HL-60/S4 treated with phorbol 12-myristate 13-acetate at 8.2 ng/mL for 4 days and 3 days (cell line): ENCODE measurements around the gene NINL.
"Not testable (repeated sequence)": the region's sequence is repeated elsewhere in the genome, so short reads cannot be mapped to it uniquely, and the experiment has no call there.

Experiments used
- in situ Hi-C: fragments of 300-500 bp; cut with MboI; formaldehyde crosslinking; loops from 2 replicates; pipeline ENCODE4 v1.15.0; 2022; ENCODE audit warnings: low sequenced_read_pairs

NINL gene

DNA sequence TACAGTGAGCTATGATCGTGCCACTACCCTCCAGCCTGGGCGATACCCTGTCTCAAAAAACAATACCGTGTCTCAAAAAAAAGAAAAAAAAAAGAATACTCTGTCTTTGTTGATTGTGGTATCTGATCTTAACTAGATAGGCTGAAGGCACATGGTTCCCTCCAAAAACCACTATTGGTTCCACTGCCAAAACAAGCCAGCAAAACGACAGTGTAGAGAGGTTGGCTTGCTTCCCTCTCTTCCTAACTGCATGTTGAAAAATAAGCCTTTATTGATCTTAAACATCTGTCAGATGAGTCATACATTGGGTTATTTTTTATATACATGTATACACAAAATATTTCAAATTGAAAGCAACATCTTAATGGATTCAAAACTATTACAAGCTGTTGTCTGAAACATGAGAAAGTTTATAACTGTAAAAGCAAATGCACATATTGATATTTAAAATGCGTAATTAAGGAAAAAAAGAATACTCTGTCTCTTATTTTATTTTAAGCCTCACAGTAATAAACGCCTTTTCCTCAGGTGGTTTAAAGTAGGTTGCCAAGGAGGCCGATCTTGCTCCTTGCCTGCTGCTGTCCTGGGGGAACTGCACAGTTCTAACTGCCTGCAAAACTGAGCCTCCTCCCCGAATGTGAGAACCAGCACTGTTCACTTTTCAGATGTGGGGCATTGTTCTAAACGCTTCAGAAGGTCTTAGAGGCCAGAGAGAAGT lies 7.0 kb upstream of the NINL start:
- in situ Hi-C loops, result no loop called here

DNA sequence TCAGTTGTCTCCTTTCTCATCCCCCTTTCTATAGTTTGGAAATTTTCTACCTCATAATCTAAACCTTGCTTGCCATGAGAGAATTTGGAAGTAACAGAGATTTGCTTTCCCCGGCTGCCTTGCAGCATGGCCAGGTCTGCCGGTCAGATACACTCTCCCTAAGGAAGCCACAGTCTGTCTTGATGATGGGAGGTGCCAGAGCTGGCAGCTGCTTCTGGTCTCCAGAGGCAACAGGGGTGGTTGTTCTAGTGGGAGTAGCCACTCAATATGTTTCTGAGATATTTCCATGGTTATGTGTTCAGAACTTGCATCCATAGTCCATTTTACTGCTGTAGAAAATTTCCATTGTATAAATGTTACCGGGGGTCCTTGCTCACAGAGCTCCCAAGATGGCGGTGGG lies 5.4 kb upstream of the NINL start:
- in situ Hi-C loops, result not testable (repeated sequence)

- in situ Hi-C loops, result no loop called here
These were observed 3.2 kb upstream of the NINL start for GRCh38 chr20:25588491-25588890.

GRCh38 chr20:25587536-25587935 lies 2.2 kb upstream of the NINL start:
- in situ Hi-C loops, result no loop called here

- in situ Hi-C loops, result no loop called here
These were observed 1.5 kb upstream of the NINL start for GRCh38 chr20:25586877-25587276.

DNA sequence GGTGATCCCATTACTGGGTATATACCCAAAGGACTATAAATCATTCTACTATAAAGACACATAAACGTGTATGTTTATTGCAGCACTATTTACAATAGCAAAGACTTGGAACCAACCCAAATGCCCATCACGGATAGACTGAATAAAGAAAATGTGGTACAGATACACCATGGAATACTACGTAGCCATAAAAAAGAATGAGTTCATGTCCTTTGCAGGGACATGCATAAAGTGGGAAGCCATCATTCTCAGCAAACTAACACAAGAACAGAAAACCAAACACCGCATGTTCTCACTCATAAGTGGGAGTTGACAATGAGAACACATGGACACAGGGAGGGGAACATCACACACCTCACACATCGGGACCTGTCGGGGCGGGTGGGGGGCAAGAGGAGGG lies 1.7 kb downstream of the NINL start:
- in situ Hi-C loops, result not testable (repeated sequence)

DNA sequence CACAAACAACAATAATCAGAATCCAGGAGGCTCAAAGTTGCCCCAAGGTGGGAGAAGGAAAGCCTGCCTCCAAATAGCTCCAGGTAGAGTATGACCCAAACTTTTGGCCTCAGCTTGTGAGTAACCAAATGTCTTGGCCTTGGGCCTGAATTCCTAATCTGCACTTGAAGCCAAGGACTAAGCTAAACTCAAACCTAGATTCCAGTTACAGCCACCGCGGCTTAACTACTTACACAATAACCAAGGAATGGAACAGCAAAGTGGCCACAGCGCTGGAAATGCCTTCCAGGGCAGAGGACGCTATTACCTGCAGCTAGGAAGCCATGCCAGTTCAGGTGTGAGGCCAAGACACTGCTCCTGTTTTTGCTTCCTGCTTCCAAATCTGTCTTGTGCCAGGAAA lies 4.6 kb downstream of the NINL start:
- in situ Hi-C loops, result no loop called here

DNA sequence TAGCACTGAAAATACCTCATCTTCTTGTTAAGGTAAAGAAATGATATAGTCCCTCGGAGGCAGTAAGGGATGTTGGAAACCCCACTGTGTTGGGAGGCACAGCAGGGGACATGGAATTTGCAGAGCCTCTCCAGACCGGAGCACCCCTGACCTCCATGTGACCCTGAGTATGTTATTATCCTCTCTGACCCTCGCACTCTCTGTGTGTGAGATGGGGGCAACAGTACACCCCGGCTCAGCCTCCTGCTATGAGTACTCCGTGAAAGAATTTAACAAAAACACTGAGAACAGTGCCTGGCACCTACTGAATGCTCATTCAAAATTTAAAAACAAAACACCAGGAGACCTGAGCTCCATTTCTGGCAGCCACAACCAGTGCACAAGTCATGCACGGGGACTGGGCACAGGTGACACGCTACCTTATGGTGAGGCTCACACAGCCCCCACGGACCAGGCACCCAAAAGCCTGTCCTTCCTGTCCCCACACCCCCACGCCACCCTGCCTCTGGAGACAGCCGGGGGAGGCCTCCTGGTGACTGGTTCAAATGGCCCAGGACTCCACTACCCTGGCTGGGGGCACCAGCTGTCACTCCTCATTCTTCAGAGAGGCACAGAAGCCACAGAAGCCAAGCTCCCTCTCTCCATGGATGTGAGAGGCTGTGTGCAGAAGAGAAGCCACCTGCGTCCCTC lies 6.1 kb downstream of the NINL start:
- in situ Hi-C loops, result no loop called here

- in situ Hi-C loops, result no loop called here
These were observed 8.4 kb downstream of the NINL start for GRCh38 chr20:25576783-25577530.

- in situ Hi-C loops, result no loop called here
These were observed 10.9 kb downstream of the NINL start for GRCh38 chr20:25574411-25574810.

GRCh38 chr20:25573288-25574251 lies 11.8 kb downstream of the NINL start:
- in situ Hi-C loops, result no loop called here

DNA sequence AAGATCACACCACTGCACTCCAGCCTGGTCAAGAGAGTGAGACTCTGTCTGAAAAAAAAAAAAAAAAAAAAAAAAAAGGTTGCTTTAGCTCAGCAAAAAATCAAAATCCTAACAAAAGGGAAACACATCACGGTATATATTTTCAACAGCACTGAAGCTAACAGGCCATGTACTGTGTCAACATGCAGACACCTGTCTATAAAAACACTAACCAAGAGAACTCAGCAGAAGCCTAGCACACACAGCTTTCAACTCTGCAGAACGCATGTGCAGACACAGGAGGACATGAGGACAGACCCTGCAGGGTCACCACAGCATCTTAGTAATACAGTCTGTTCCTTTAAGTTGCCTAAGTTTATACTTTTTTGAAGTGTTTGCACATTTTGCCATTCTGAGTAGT lies 13.5 kb downstream of the NINL start:
- in situ Hi-C loops, result no loop called here

GRCh38 chr20:25571240-25571639 lies 14.1 kb downstream of the NINL start:
- in situ Hi-C loops, result no loop called here

DNA sequence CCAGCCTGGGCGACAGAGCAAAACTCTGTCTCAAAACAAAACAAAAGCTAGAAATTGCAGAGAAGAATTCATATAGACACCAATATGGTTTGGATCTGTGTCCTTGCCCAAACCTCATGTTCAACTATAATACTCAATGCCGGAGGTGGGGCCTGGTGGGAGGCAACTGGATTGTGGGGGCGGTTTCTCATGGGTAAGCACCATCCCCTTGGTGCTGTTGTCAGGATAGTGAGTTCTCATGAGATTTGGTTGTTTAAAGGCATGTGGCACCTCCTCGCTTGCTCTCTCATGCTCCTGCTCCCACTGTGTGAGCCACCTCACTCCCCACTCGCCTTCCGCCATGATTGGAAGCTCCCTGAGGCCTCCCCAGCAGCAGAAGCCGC lies 15.2 kb downstream of the NINL start:
- in situ Hi-C loops, result no loop called here

DNA sequence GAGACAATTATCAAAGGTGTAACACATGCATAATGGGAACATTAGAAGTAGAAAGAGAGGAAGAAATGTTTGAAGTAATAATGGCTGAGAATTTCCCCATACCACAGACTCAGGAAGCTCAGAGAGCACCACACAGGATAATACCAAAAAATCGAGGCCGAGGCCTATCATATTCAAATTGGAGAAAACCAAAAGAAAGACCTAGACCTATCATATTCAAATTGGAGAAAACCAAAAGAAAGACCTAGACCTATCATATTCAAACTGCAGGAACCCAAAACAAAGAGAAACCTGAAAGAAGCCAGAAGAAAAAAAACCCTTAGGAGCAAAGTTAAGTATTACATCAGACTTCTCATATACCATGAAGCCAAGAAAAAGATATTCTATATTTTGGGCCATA lies 18.0 kb downstream of the NINL start:
- in situ Hi-C loops, result no loop called here

- in situ Hi-C loops, result no loop called here
These were observed 18.5 kb downstream of the NINL start for GRCh38 chr20:25566821-25567220.

GRCh38 chr20:25565578-25566157 lies 19.7 kb downstream of the NINL start:
- in situ Hi-C loops, result no loop called here

GRCh38 chr20:25563876-25564275 lies 21.5 kb downstream of the NINL start:
- in situ Hi-C loops, result no loop called here

- in situ Hi-C loops, result no loop called here
These were observed 22.0 kb downstream of the NINL start for GRCh38 chr20:25563362-25563761.

- in situ Hi-C loops, result not testable (repeated sequence)
These were observed 23.6 kb downstream of the NINL start for GRCh38 chr20:25561771-25562170.
